OCI-LY7 (cell line): ENCODE measurements around the gene CAPN9. TPM values are rescaled to one million over a fixed set of nuclear protein-coding genes. Genes with fewer than 3 reads are reported as not detected.

Source experiments
- BruUV-seq: library from RNA; stranded (reverse); fragments of 400-500 nt; replicated peaks from 2 replicates; lab custom pipeline; 2021; lab: Mats Ljungman, UMichigan
- CTCF ChIA-PET: fragments of 300-600 bp; sonication (Branson Sonifier 250); formaldehyde crosslinking; loops from one replicate; lab custom pipeline; 2022; ENCODE audit warnings: antibody characterized with exemption; ENCODE audit not compliant: unreplicated experiment; lab: Charles Lee
- POLR2A ChIA-PET: fragments of 300-600 bp; sonication (Branson Sonifier 250); formaldehyde crosslinking; loops from one replicate; lab custom pipeline; 2022; ENCODE audit warnings: antibody characterized with exemption; lab: Charles Lee
- DNase-seq: peaks from one replicate; pipeline ENCODE4 v3.0.0-alpha.2; 2015; ENCODE audit warnings: low spot score
- H2AFZ ChIP-seq: fragments of 200-600 bp; sonication (generic), shearing (Covaris generic); 2 replicates; pipeline ENCODE4 v1.6.1; 2014; ENCODE audit warnings: mild to moderate bottlenecking, antibody characterized with exemption, low read length, moderate library complexity
- H3K27ac ChIP-seq: fragments of 200-600 bp; sonication (generic); 2 replicates; pipeline ENCODE4 v1.5.1; 2014; ENCODE audit warnings: mixed run types, low read depth, mild to moderate bottlenecking, moderate library complexity, low read length, inconsistent platforms; ENCODE audit not compliant: poor library complexity, severe bottlenecking
- H3K36me3 ChIP-seq: fragments of 200-600 bp; sonication (generic); 2 replicates; pipeline ENCODE4 v1.6.1; 2014; ENCODE audit warnings: mild to moderate bottlenecking, antibody characterized with exemption, low read length, moderate library complexity, mixed read lengths; ENCODE audit not compliant: insufficient read depth
- H3K4me1 ChIP-seq: fragments of 200-600 bp; sonication (generic); 2 replicates; pipeline ENCODE4 v1.5.1; 2014; ENCODE audit warnings: mild to moderate bottlenecking, low read length; ENCODE audit not compliant: insufficient read depth, poor library complexity, severe bottlenecking
- H3K4me2 ChIP-seq: fragments of 200-600 bp; sonication (generic); 2 replicates; pipeline ENCODE4 v1.6.1; 2014; ENCODE audit warnings: mild to moderate bottlenecking, low read length
- H3K4me3 ChIP-seq: fragments of 200-600 bp; sonication (generic); 2 replicates; pipeline ENCODE4 v1.5.1; 2014; ENCODE audit warnings: mild to moderate bottlenecking, low read depth, low read length; ENCODE audit not compliant: poor library complexity, severe bottlenecking
- H3K79me2 ChIP-seq: fragments of 200-600 bp; sonication (generic); 2 replicates; pipeline ENCODE4 v1.6.1; 2016; ENCODE audit warnings: low read depth, mild to moderate bottlenecking, low read length, moderate library complexity, mixed read lengths; ENCODE audit not compliant: insufficient read depth
- H3K9me2 ChIP-seq: fragments of 200-600 bp; sonication (generic); 2 replicates; pipeline ENCODE4 v1.6.1; 2016; ENCODE audit warnings: mild to moderate bottlenecking, low read length, mixed read lengths; ENCODE audit not compliant: insufficient read depth
- H3K9me3 ChIP-seq: fragments of 200-600 bp; sonication (generic); 2 replicates; pipeline ENCODE4 v1.6.1; 2014; ENCODE audit warnings: mild to moderate bottlenecking, mixed run types, low read length, mixed read lengths
- H4K20me1 ChIP-seq: fragments of 200-600 bp; sonication (generic); 2 replicates; pipeline ENCODE4 v1.6.1; 2014; ENCODE audit warnings: mild to moderate bottlenecking, antibody characterized with exemption, low read length, moderate library complexity, mixed read lengths; ENCODE audit not compliant: insufficient read depth
- CTCF ChIP-seq: fragments of 200-600 bp; sonication (generic); conservative IDR thresholded peaks from 2 replicates; pipeline ENCODE4 v1.5.1; 2014; ENCODE audit warnings: mild to moderate bottlenecking, antibody characterized with exemption, low read length, moderate library complexity, mixed read lengths
- EZH2phosphoT487 ChIP-seq: fragments of 200-600 bp; sonication (generic); IDR thresholded peaks from 2 replicates; pipeline ENCODE4 v1.6.1; 2018; ENCODE audit warnings: low read depth, borderline replicate concordance, mild to moderate bottlenecking, mixed run types, antibody characterized with exemption, low read length, moderate library complexity, mixed read lengths
- intact Hi-C: fragments of 100-400 bp; cut with micrococcal nuclease; formaldehyde crosslinking; loops from one replicate; pipeline ENCODE4 v1.10.0; 2022; ENCODE audit not compliant: unreplicated experiment
- total RNA-seq, 2 experiments: library from RNA; depleted of rRNA in 1 of 2; stranded (reverse); fragments of >200 nt in 1 of 2; shearing (Covaris generic) in 1 of 2; gene quantifications; 2 replicates each; pipeline ENCODE4 v1.2.3, GENCODE V29; 2014 to 2022

Gene CAPN9
- total RNA-seq, 2 experiments from 2014 or later = not detected

DNA sequence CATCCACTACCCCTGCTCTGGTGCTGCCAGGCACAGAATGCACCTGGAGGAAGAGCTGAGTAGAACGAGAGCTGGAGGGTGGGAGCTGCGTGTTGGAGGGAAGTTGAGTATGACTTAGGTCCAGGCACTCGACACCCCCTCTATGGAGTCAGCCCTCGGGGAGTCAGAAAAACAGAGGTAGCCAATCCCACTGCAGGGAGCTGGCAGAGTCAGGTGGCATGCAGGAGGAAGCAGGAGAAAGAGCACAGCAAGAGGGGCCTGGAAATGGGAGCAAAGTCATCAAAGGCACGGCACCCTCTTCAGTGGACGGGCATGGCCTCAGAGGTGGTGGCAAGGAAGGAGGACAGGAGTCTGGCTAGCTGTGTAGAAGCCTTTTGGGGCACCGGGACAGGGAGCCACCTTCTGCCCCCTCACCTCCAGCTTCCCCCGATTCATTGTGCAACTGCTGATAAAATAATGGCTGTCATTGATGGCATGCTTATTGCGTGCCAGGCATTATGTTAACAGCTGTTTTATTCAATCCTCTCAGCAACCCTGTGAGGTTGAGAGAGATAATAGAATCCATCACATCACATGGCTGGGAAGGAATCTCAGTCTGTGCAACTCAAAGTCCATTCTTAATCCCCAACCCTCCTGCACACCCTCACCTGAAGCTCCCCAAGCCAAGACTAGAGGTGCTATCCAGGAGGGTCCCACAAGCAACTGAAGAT lies 79.1 kb downstream of the CAPN9 start:
- Histone ChIP-seq H3K4me1 (no peaks in the 10 kb centered on the region), H3K9me2 (no peaks in the 10 kb centered on the region), H3K36me3 (no peaks in the 10 kb centered on the region), H2AFZ (no peak overlapping the region), H3K4me2 (no peak overlapping the region), H3K9me3 (no peaks in the 10 kb centered on the region), H3K79me2 (no peaks in the 10 kb centered on the region), H4K20me1 (no peaks in the 10 kb centered on the region), H3K27ac (no peak overlapping the region), H3K4me3 (no peak overlapping the region)
- intact Hi-C loops = no loop called here
- DNase-seq = no peak
- no TSS peak for BruUV-seq
- ChIA-PET CTCF (no interaction called here), POLR2A (no interaction called here)
- TF ChIP-seq EZH2phosphoT487 (no peak), CTCF (no peak)

DNA sequence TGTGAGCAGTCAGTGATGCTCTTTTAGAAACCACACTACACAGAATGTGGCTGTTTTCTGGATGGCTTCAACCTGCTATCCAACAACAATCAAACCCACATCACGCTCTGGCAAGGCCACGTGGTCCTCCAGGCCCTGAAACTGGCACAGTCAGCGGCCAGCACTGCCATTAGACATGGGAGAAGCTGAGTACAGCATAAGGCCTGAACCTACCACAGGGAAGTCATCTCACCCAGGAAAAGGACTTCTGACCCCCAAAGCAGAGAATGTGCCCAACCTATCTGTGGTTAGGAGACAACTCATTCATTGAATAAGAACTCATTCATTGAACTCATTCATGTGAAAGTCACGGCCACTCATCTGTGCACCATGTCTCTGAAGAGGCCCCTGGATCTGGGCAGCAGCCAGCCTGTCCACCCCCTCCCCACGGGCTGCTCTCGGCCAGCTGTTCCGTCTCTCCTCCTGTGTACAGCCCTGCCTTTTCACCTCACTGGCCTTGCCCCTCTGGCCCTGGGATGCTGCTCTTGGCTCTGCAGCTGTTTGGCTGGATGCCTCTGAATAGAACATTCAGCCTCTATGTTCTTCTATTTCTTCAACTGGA lies 80.0 kb downstream of the CAPN9 start:
- no peaks in the 10 kb centered on the region for H3K9me2 ChIP-seq
- H4K20me1 ChIP-seq = no peaks in the 10 kb centered on the region
- H3K79me2 ChIP-seq = no peaks in the 10 kb centered on the region
- no peak overlapping the region for H3K4me3 ChIP-seq
- H3K4me2 ChIP-seq = no peak overlapping the region
- no TSS peak for BruUV-seq
- H3K27ac ChIP-seq = no peak overlapping the region
- POLR2A ChIA-PET = no interaction called here
- H3K9me3 ChIP-seq = no peaks in the 10 kb centered on the region
- CTCF ChIA-PET = no interaction called here
- no peaks in the 10 kb centered on the region for H3K36me3 ChIP-seq
- no peak for TF ChIP-seq CTCF
- TF ChIP-seq EZH2phosphoT487 = no peak
- intact Hi-C loops = no loop called here
- no peaks in the 10 kb centered on the region for H3K4me1 ChIP-seq
- no peak for DNase-seq
- H2AFZ ChIP-seq = no peak overlapping the region

- H3K36me3 ChIP-seq = no peaks in the 10 kb centered on the region
- intact Hi-C loops = no loop called here
- no peak overlapping the region for H3K4me2 ChIP-seq
- no peaks in the 10 kb centered on the region for H3K9me3 ChIP-seq
- no peaks in the 10 kb centered on the region for H3K79me2 ChIP-seq
- no TSS peak for BruUV-seq
- H3K27ac ChIP-seq = no peak overlapping the region
- no peaks in the 10 kb centered on the region for H3K9me2 ChIP-seq
- H3K4me1 ChIP-seq = no peaks in the 10 kb centered on the region
- no peak overlapping the region for H2AFZ ChIP-seq
- no peak for DNase-seq
- ChIA-PET POLR2A (no interaction called here), CTCF (no interaction called here)
- TF ChIP-seq CTCF (no peak), EZH2phosphoT487 (no peak)
- no peak overlapping the region for H3K4me3 ChIP-seq
- H4K20me1 ChIP-seq = no peaks in the 10 kb centered on the region
These were observed 80.6 kb downstream of the CAPN9 start for GRCh38 chr1:230827801-230828200.
